Keratinocyte (primary cell): ENCODE measurements around the gene NRIP2. TPM values are rescaled to one million over a fixed set of nuclear protein-coding genes. Genes with fewer than 3 reads are reported as not detected.
"Not testable (repeated sequence)": the region's sequence is repeated elsewhere in the genome, so short reads cannot be mapped to it uniquely, and the experiment has no call there.

Experiments
- DNase-seq: peaks from one replicate; pipeline ENCODE4 v3.0.0-alpha.2; 2011; ENCODE audit warnings: low read depth, missing footprints, low spot score
- FAIRE-seq: peaks from 2 replicates; lab custom pipeline; 2011; peaks lifted over from hg19 to GRCh38; lab: Jason Lieb, UNC
- H2AFZ ChIP-seq: 2 replicates; pipeline ENCODE4 v1.6.0; 2012; ENCODE audit warnings: low read length, control low read depth, inconsistent platforms; ENCODE audit not compliant: control insufficient read depth
- H3K27ac ChIP-seq: 2 replicates; pipeline ENCODE4 v1.5.1; 2011; ENCODE audit warnings: low read length; ENCODE audit not compliant: control insufficient read depth, insufficient read depth
- H3K27me3 ChIP-seq: 3 replicates; pipeline ENCODE4 v1.6.0; 2011; ENCODE audit warnings: low read length; ENCODE audit not compliant: control insufficient read depth, insufficient read depth; ENCODE audit errors: extremely low read depth
- H3K36me3 ChIP-seq, 2 experiments: 2 replicates in 1 of 2; 3 replicates in 1 of 2; pipeline ENCODE4 v1.5.1; 2011; ENCODE audit warnings: low read length in 2 of 2, mild to moderate bottlenecking in 1 of 2; ENCODE audit not compliant: control insufficient read depth in 2 of 2, insufficient read depth in 2 of 2; ENCODE audit errors: extremely low read depth in 1 of 2
- H3K4me1 ChIP-seq: 3 replicates; pipeline ENCODE4 v1.5.1; 2011; ENCODE audit warnings: low read length; ENCODE audit not compliant: control insufficient read depth, insufficient read depth; ENCODE audit errors: extremely low read depth
- H3K4me2 ChIP-seq: 3 replicates; pipeline ENCODE4 v1.6.0; 2011; ENCODE audit warnings: low read depth, low read length; ENCODE audit not compliant: control insufficient read depth, insufficient read depth; ENCODE audit errors: extremely low read depth
- H3K4me3 ChIP-seq, 3 experiments: fragments of 200-600 bp in 1 of 3; sonication (generic) in 1 of 3; 2 replicates in 2 of 3; 3 replicates in 1 of 3; pipeline ENCODE4 v1.5.1; 2011 to 2016; ENCODE audit warnings: low read length in 3 of 3, mild to moderate bottlenecking in 3 of 3, control low read depth in 2 of 3, inconsistent platforms in 1 of 3, low read depth in 1 of 3, mixed read lengths in 1 of 3, mixed run types in 1 of 3, moderate library complexity in 1 of 3; ENCODE audit not compliant: control insufficient read depth in 2 of 3, insufficient read depth in 2 of 3; ENCODE audit errors: extremely low read depth in 1 of 3
- H3K79me2 ChIP-seq: 2 replicates; pipeline ENCODE4 v1.6.0; 2012; ENCODE audit warnings: low read length; ENCODE audit not compliant: control insufficient read depth, insufficient read depth
- H3K9ac ChIP-seq: 3 replicates; pipeline ENCODE4 v1.6.0; 2011; ENCODE audit warnings: low read length; ENCODE audit not compliant: control insufficient read depth, insufficient read depth; ENCODE audit errors: extremely low read depth
- H3K9me1 ChIP-seq: 3 replicates; pipeline ENCODE4 v1.6.0; 2011; ENCODE audit warnings: low read length; ENCODE audit not compliant: control insufficient read depth, insufficient read depth; ENCODE audit errors: extremely low read depth
- H3K9me3 ChIP-seq: 2 replicates; pipeline ENCODE4 v1.5.1; 2012; ENCODE audit warnings: low read depth, low read length; ENCODE audit not compliant: control insufficient read depth
- H4K20me1 ChIP-seq: 3 replicates; pipeline ENCODE4 v1.6.0; 2011; ENCODE audit warnings: low read length; ENCODE audit not compliant: control insufficient read depth, insufficient read depth; ENCODE audit errors: extremely low read depth
- EZH2 ChIP-seq: IDR thresholded peaks from one replicate; pipeline ENCODE4 v1.6.1; 2012; ENCODE audit warnings: inconsistent platforms, mild to moderate bottlenecking, low read length, moderate library complexity
- dilution Hi-C: fragments of 300-500 bp; cut with MboI; formaldehyde crosslinking; loops from one replicate; pipeline ENCODE4 v1.7.0; 2020; ENCODE audit warnings: low sequenced_read_pairs; ENCODE audit not compliant: extremely low pct_ligation_motif_present
- polyA plus RNA-seq, 5 experiments: library from polyadenylated mRNA; depleted of rRNA in 3 of 5; stranded (reverse) in 3 of 5; stranded (forward) in 1 of 5; unstranded in 1 of 5; fragments of >200 nt; gene quantifications; 1 replicate in 1 of 5; 2 replicates in 3 of 5; 3 replicates in 1 of 5; pipeline versions ENCODE4 v1.2.1 to v1.2.3, GENCODE V29; 2011 to 2012; ENCODE audit warnings: missing spikeins in 2 of 5, low read depth in 1 of 5, low replicate concordance in 1 of 5
- TF ChIP-seq, protein P1 (sequence below), 3 experiments: IDR thresholded peaks in 1 of 3; conservative IDR thresholded peaks in 1 of 3; optimal IDR thresholded peaks in 1 of 3; 2 replicates in 2 of 3; 3 replicates in 1 of 3; pipeline versions ENCODE3 to v1.5.1; 2011; ENCODE audit warnings: low read length in 3 of 3, mild to moderate bottlenecking in 3 of 3, moderate library complexity in 2 of 3, control low read depth in 1 of 3, inconsistent platforms in 1 of 3; ENCODE audit not compliant: insufficient read depth in 2 of 3; ENCODE audit errors: extremely low read depth in 1 of 3

The NRIP2 gene
- polyA plus RNA-seq, 1 donor (not counting 4 experiments of a cell fraction or from before 2014, with no cell fraction given): not detected

DNA sequence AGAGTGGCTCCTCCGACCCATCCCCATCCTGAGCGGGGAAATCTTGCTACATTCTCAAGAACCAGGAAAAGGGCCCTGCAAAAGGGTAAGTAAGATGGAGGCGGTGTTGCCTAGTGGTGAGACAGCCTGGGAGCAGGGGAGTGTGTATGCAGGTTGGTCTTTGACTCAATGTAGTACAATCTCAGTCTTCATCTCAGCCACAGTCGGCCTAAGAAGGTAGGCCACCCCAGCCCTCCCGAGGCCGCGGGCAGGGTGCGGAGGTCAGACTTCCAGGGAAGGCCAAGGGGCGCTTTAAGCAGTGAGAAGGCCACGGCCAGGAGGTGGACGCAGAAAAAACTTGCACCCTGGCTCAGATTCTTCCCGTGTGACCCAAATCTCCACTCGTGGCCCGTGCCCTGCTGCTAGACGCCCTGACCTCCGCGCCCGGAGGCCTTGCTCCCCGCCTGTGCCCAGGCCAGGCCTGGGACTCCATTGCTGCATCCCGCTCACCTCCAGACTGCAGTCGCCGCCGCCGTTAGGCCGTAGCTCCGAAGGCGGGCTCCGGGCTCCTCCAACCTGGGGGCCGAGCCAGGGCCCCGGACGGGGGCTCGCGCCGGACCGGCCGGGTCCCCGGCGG, 41.7 kb upstream of the NRIP2 start:
- Histone ChIP-seq H3K9me3 (no peaks in the 10 kb centered on the region), H3K27ac (peak overlapping the region; percentile 79), H3K9ac (peak overlapping the region; percentile 98), H3K27me3 (no peaks in the 10 kb centered on the region), H3K36me3 (peaks cover 0 to 11% of the 10 kb centered on the region in 2 experiments), H4K20me1 (no peaks in the 10 kb centered on the region), H3K4me1 (peaks cover 14% of the 10 kb centered on the region), H3K4me2 (peak overlapping the region; percentile 89), H3K9me1 (no peaks in the 10 kb centered on the region), H3K4me3 (peak overlapping the region; percentile 78 to 96 (median 84)), H3K79me2 (peaks cover 48% of the 10 kb centered on the region), H2AFZ (peak overlapping the region; percentile 81)
- no peak for FAIRE-seq
- TF ChIP-seq EZH2: no peak
- TF ChIP-seq, protein P1, sequence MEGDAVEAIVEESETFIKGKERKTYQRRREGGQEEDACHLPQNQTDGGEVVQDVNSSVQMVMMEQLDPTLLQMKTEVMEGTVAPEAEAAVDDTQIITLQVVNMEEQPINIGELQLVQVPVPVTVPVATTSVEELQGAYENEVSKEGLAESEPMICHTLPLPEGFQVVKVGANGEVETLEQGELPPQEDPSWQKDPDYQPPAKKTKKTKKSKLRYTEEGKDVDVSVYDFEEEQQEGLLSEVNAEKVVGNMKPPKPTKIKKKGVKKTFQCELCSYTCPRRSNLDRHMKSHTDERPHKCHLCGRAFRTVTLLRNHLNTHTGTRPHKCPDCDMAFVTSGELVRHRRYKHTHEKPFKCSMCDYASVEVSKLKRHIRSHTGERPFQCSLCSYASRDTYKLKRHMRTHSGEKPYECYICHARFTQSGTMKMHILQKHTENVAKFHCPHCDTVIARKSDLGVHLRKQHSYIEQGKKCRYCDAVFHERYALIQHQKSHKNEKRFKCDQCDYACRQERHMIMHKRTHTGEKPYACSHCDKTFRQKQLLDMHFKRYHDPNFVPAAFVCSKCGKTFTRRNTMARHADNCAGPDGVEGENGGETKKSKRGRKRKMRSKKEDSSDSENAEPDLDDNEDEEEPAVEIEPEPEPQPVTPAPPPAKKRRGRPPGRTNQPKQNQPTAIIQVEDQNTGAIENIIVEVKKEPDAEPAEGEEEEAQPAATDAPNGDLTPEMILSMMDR (optimal IDR thresholded peaks at IDR 0.05 in 1 of 3, IDR thresholded peaks at IDR 0.05 in 1 of 3, conservative IDR thresholded peaks at IDR 0.05 in 1 of 3; ENCODE audit: extremely low read depth in 1 of 3, insufficient read depth in 2 of 3, low read length in 3 of 3): no peak
- dilution Hi-C loops: no loop called here
- DNase-seq: no peak

DNA sequence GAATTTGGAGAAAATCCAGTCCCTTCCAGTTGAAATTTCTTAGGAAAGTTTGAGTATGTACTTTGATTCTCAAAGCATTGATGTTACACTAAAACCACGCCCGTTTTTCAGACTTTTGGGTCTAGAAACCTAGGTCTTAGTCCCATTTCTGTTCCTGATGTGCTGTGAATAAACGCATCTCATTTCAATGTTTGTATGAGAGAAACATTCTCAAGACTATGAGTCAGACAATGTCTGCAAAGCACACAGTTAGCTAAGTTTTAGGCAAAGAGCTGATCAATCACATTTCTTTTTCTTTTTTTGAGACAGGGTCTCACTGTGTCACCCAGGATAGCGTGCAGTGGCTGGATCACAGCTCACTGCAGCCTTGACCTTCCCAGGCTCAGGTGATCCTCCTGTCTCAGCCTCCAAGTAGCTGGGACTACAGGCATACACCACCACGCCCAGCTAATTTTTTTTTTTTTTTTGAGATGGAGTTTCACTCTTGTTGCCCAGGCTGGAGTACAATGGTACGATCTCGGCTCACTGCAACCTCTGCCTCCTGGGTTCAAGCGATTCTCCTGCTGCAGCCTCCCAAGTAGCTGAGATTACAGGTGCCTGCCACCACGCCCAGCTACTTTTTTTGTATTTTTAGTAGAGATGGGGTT, 34.3 kb upstream of the NRIP2 start:
- H3K27me3 ChIP-seq, H2AFZ ChIP-seq, H3K9me3 ChIP-seq, H3K9me1 ChIP-seq, H4K20me1 ChIP-seq, dilution Hi-C loops, H3K27ac ChIP-seq, H3K9ac ChIP-seq, H3K4me1 ChIP-seq, FAIRE-seq, DNase-seq, H3K4me2 ChIP-seq, H3K4me3 ChIP-seq: not testable (repeated sequence)
- peaks cover 2 to 36% of the 10 kb centered on the region in 2 experiments for H3K36me3 ChIP-seq
- peaks cover 10% of the 10 kb centered on the region for H3K79me2 ChIP-seq
